B cell (primary cell): ENCODE measurements around the gene DPH6. TPM values are rescaled to one million over a fixed set of nuclear protein-coding genes. Genes with fewer than 3 reads are reported as not detected.

Experiments
- ATAC-seq: fragments of 200-7000 bp; cut with Tn5 transposase; one replicate; pipeline ENCODE4 v1.10.0; 2021; ENCODE audit warnings: low read depth, mild to moderate bottlenecking, moderate number of reproducible peaks, moderate library complexity
- CTCF ChIA-PET: fragments of 350-600 bp; sonication (Branson Sonifier 250); formaldehyde crosslinking; loops from one replicate; lab custom pipeline; 2021; ENCODE audit warnings: antibody characterized with exemption, inconsistent platforms; lab: Charles Lee
- POLR2A ChIA-PET: fragments of 350-600 bp; sonication (Branson Sonifier 250); formaldehyde crosslinking; loops from one replicate; lab custom pipeline; 2021; ENCODE audit warnings: antibody characterized with exemption; lab: Charles Lee
- DNase-seq: peaks from one replicate; pipeline ENCODE4 v3.0.0; 2013
- H2AFZ ChIP-seq: 2 replicates; pipeline ENCODE4 v1.6.1; 2012; ENCODE audit warnings: mild to moderate bottlenecking, low read depth, low read length; ENCODE audit not compliant: insufficient read depth, poor library complexity, severe bottlenecking
- H3K27ac ChIP-seq, 2 donors: 1 replicate in 1 of 2; 2 replicates in 1 of 2; pipeline ENCODE4 v1.5.1; 2012 to 2013; ENCODE audit warnings: low read length in 2 of 2, mild to moderate bottlenecking in 2 of 2, moderate library complexity in 1 of 2
- H3K27me3 ChIP-seq, 4 experiments: fragments of 200-600 bp in 1 of 4; sonication (generic) in 1 of 4; replicated peaks in 1 of 4; 1 replicate in 2 of 4; 2 replicates in 2 of 4; pipeline versions ENCODE4 v1.6.1 to v1.7.0; 2013 to 2016; ENCODE audit warnings: low read length in 3 of 4, mild to moderate bottlenecking in 2 of 4, mixed read lengths in 1 of 4, moderate library complexity in 1 of 4; ENCODE audit not compliant: insufficient read depth in 4 of 4, control insufficient read depth in 3 of 4; ENCODE audit errors: control extremely low read depth in 1 of 4
- H3K36me3 ChIP-seq, 2 experiments: replicated peaks in 1 of 2; 1 replicate in 1 of 2; 2 replicates in 1 of 2; pipeline versions ENCODE4 v1.6.1 to v1.7.1; 2013; ENCODE audit warnings: low read length in 1 of 2; ENCODE audit not compliant: insufficient read depth in 2 of 2, control insufficient read depth in 1 of 2; ENCODE audit errors: control extremely low read depth in 1 of 2, extremely low read depth in 1 of 2
- H3K4me1 ChIP-seq, 2 donors: fragments of 200-600 bp in 1 of 2; sonication (generic) in 1 of 2; 1 replicate in 1 of 2; 2 replicates in 1 of 2; pipeline versions ENCODE4 v1.5.1 to v1.6.1; 2013 to 2017; ENCODE audit warnings: low read length in 2 of 2; ENCODE audit not compliant: control insufficient read depth in 2 of 2, insufficient read depth in 2 of 2
- H3K4me2 ChIP-seq: replicated peaks from 2 replicates; pipeline ENCODE3; 2012; ENCODE audit warnings: mild to moderate bottlenecking, low read depth, low read length; ENCODE audit not compliant: poor library complexity, severe bottlenecking
- H3K4me3 ChIP-seq, 5 experiments: fragments of 200-600 bp in 1 of 5; sonication (generic) in 1 of 5; 1 replicate in 3 of 5; 2 replicates in 2 of 5; pipeline versions ENCODE4 v1.5.1 to v1.7.0; 2011 to 2016; ENCODE audit warnings: low read length in 4 of 5, mild to moderate bottlenecking in 4 of 5, low read depth in 2 of 5, control low read depth in 1 of 5, moderate library complexity in 1 of 5; ENCODE audit not compliant: insufficient read depth in 1 of 5; ENCODE audit errors: control extremely low read depth in 1 of 5, extremely low read depth in 1 of 5
- H3K79me2 ChIP-seq: fragments of 200-600 bp; sonication (generic); one replicate; pipeline ENCODE4 v1.6.0; 2016; ENCODE audit warnings: low read length; ENCODE audit not compliant: control insufficient read depth, insufficient read depth
- H3K9ac ChIP-seq: fragments of 200-600 bp; sonication (generic); 2 replicates; pipeline ENCODE4 v1.6.1; 2017; ENCODE audit warnings: mild to moderate bottlenecking, low read length, moderate library complexity
- H3K9me3 ChIP-seq, 3 donors: one replicate each; pipeline versions ENCODE4 v1.6.1 to v1.7.1; 2013; ENCODE audit warnings: low read length in 2 of 3; ENCODE audit not compliant: control insufficient read depth in 2 of 3, insufficient read depth in 1 of 3; ENCODE audit errors: control extremely low read depth in 1 of 3
- H4K20me1 ChIP-seq: 2 replicates; pipeline ENCODE4 v1.6.0; 2012; ENCODE audit warnings: mild to moderate bottlenecking, low read length; ENCODE audit not compliant: insufficient read depth, control insufficient read depth, poor library complexity, severe bottlenecking
- H3K27ac Mint-ChIP-seq: one replicate; pipeline ENCODE4 v1.8.0; 2021; ENCODE audit warnings: mixed read lengths
- H3K27me3 Mint-ChIP-seq: one replicate; pipeline ENCODE4 v1.8.0; 2021; ENCODE audit warnings: mixed read lengths
- H3K4me1 Mint-ChIP-seq: one replicate; pipeline ENCODE4 v1.8.0; 2021; ENCODE audit warnings: mixed read lengths
- H3K4me3 Mint-ChIP-seq: one replicate; pipeline ENCODE4 v1.8.0; 2021; ENCODE audit warnings: mixed read lengths
- H3K9me3 Mint-ChIP-seq: one replicate; pipeline ENCODE4 v1.8.0; 2022; ENCODE audit warnings: mixed read lengths; ENCODE audit not compliant: insufficient read depth
- CTCF ChIP-seq: fragments of 200-600 bp; IDR thresholded peaks from one replicate; pipeline ENCODE4 v1.8.0; 2022; ENCODE audit warnings: antibody characterized with exemption, mild to moderate bottlenecking
- EZH2 ChIP-seq: IDR thresholded peaks from 2 replicates; pipeline ENCODE4 v1.6.1; 2012; ENCODE audit warnings: borderline replicate concordance, low read depth, mild to moderate bottlenecking, moderate library complexity, low read length; ENCODE audit not compliant: insufficient read depth, poor library complexity, severe bottlenecking
- WGBS: methylation state at CpG from one replicate; pipeline ENCODE4 v1.1.5; 2013; ENCODE audit warnings: missing lambda C conversion rate; ENCODE audit not compliant: insufficient coverage; 5-methylcytosine and 5-hydroxymethylcytosine counted together
- intact Hi-C: fragments of 100-400 bp; cut with micrococcal nuclease; formaldehyde crosslinking; loops from one replicate; pipeline ENCODE4 v1.10.0; 2022
- polyA plus RNA-seq: library from polyadenylated mRNA; depleted of rRNA; stranded (reverse); fragments of >200 nt; gene quantifications from 2 replicates; pipeline ENCODE4 v1.2.3, GENCODE V29; 2012
- total RNA-seq, 2 donors: library from RNA; stranded (reverse); fragments of 120-200 nt in 1 of 2; gene quantifications; 1 replicate in 1 of 2; 2 replicates in 1 of 2; pipeline versions ENCODE4 v1.2.3 to v1.2.4, GENCODE V29; 2013 to 2022

The DPH6 gene
- total and polyA plus RNA-seq, 2 donors (not counting 1 experiment from before 2014, with no cell fraction given), result 5.4 to 13.3 TPM

- peaks cover 0 to 8% (median 0%) of the 10 kb centered on the region in 3 donors for H3K9me3 ChIP-seq
- H3K79me2 ChIP-seq, result no peaks in the 10 kb centered on the region
- intact Hi-C loops, result no loop called here
- H3K27ac Mint-ChIP-seq, result no peak overlapping the region
- DNase-seq (no peak), ATAC-seq (no peak)
- WGBS, result no CpG with 5 or more reads among the region's 2 CpGs
- H3K4me1 ChIP-seq, result no peaks in the 10 kb centered on the region
- H3K4me2 ChIP-seq, result no peak overlapping the region
- H3K4me3 ChIP-seq, result no peak overlapping the region
- H3K4me1 Mint-ChIP-seq, result no peaks in the 10 kb centered on the region
- H3K9me3 Mint-ChIP-seq, result peaks cover 7% of the 10 kb centered on the region
- no peak overlapping the region for H3K4me3 Mint-ChIP-seq
- POLR2A ChIA-PET, result no interaction called here
- no peaks in the 10 kb centered on the region for H4K20me1 ChIP-seq
- H2AFZ ChIP-seq, result no peak overlapping the region
- TF ChIP-seq CTCF (no peak), EZH2 (no peak)
- CTCF ChIA-PET, result no interaction called here
- H3K27ac ChIP-seq, result no peak overlapping the region
- H3K9ac ChIP-seq, result no peak overlapping the region
- H3K27me3 ChIP-seq, result no peaks in the 10 kb centered on the region
- H3K27me3 Mint-ChIP-seq, result no peaks in the 10 kb centered on the region
- H3K36me3 ChIP-seq, result peaks cover 5 to 23% of the 10 kb centered on the region in 2 experiments
Observed at GRCh38 chr15:35533130-35534110, 12.5 kb downstream of the DPH6 start.

GRCh38 chr15:35530698-35531097 is 15.3 kb downstream of the DPH6 start:
- Histone ChIP-seq H3K9me3 (peaks cover 0 to 8% (median 0%) of the 10 kb centered on the region in 3 donors), H3K4me3 (no peak overlapping the region), H3K4me1 (no peaks in the 10 kb centered on the region), H3K9ac (no peak overlapping the region), H4K20me1 (no peaks in the 10 kb centered on the region), H3K79me2 (no peaks in the 10 kb centered on the region), H3K27me3 (no peaks in the 10 kb centered on the region), H3K36me3 (peaks cover 4 to 19% of the 10 kb centered on the region in 2 experiments), H3K27ac (no peak overlapping the region), H3K4me2 (no peak overlapping the region), H2AFZ (no peak overlapping the region)
- H3K4me3 Mint-ChIP-seq, result no peak overlapping the region
- peaks cover 7% of the 10 kb centered on the region for H3K9me3 Mint-ChIP-seq
- H3K4me1 Mint-ChIP-seq, result no peaks in the 10 kb centered on the region
- ATAC-seq (no peak), DNase-seq (no peak)
- no peaks in the 10 kb centered on the region for H3K27me3 Mint-ChIP-seq
- CTCF ChIA-PET, result no interaction called here
- 86% methylated on average over 1 of the region's 2 CpGs for WGBS
- TF ChIP-seq CTCF, result no peak
- TF ChIP-seq EZH2, result no peak
- intact Hi-C loops, result no loop called here
- H3K27ac Mint-ChIP-seq, result no peak overlapping the region
- POLR2A ChIA-PET, result no interaction called here
